Measurements from ENCODE around the gene CLEC11A.

The CLEC11A gene

DNA sequence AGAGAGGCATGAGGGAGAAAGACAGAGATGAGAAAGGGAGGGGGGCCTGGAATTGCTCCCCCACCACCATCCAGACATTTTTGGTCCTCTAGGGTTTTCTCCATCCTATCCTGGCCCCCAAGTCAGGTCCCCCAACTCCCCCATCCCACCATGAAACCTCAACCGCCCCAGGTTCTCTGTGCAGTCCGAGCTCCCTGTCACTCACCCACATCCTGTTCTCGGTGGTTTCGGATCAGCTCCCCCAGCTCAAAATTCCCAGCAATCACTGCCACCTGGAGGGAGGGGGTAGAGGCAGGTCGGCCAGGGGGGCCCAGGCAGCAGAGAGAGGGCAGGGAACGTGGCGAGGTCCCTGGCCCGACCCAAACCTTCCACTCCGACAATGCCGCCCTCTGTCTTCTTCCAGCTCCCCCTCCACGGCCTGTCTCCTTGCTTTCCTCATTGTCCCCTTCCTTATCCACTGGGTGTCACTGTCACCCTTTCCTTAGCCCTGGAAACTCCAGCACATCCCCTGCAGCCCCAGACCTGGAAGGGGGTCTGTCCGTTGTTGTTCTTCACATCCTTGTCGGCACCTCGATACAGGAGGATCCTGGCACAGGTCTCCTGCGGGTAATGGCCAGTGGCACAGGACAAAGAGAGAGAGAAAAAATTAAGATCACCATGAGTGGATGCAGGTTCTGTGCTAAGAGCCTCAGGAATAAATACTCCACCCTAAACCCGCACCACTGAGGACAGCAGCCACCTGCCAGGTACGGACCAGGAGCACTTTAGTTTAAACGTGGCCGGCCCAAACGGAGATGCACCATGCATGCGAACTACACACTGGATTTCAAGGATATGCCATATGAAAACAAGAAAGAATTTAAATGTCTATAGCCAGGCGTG, 19.0 kb upstream of the CLEC11A start:
- peak in 3 of 4 experiments; percentile 22 to 45 (median 28) for DNase-seq

DNA sequence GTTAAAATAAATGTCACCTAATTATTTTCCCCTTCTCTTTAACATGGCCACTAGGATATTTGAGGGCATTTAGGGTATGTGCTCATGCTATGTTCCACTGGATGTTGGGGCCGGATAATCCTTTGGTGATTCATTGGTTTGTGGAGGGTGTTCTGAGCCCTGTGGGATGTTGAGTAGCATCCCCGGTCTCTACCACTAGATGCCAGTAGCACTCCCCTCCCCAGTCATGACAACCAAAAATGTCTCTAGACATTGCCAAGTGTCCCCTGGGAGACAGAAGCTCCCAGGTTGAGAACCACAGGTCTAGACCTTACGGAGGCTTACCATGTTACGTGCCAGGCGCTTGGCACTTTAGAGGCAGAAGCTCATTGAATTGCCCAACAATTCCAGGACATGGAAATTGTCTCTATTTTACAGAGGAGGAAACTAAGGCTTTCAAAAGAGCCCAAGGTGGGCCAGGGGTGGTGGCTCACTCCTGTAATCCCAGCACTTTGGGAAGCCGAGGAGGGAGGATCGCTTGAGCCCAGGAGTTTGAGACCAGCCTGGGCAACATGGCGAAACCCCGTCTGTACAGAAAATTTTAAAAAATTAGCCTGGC, 17.6 kb upstream of the CLEC11A start:
- peak; percentile 54 to 71 (median 66) for DNase-seq

DNA sequence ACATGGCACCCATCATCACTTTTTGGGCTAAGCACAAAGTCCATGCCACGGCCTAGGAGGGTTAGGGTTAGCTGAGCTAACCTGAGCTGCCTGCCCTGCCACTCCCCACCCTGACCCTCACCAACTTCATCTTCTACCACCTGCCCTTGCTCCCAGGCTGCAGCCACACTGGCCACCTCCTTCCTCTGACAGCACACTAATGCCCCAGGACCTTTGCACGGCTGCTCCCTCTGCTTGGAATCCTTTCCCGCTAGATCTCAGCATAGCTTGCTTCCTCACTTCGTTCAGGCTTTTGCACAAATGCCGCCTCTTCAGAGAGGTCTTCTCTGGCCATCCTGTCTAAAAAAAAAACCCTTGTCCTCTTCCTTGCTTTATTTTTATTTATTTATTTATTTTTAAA, 16.8 kb upstream of the CLEC11A start:
- no peak for DNase-seq

DNA sequence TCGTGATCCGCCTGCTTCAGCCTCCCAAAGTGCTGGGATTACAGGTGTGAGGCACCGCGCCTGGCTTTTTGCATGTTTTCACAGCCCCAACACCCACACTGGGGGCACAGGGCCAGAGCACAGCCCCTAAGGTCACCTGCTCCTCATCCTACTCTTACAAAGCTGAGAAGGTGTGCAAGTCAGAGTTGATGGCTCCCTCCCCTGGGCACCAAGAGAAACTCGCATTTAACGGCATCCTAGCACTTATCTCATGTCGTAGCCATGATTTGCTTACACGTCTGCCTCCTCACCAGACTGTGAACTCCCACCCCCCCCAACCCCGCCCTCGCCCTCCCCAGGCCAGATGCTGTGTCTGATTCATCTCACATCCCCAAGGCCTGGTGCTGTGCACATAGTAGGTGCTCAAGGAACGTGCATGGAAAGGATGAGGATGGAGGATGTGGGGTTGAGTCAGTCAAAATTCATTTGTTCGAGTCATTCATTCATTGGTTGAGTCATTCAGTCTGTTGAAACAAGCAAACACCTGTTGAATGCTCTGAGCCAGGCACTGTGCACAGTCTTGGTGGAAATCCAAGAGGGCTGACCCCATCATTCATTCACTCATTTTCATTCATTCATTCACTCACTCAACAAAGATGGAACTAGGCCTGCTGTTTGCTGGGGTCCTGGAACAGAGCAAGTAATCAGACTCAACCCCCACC, 14.8 kb upstream of the CLEC11A start:
- DNase-seq: no peak

DNA sequence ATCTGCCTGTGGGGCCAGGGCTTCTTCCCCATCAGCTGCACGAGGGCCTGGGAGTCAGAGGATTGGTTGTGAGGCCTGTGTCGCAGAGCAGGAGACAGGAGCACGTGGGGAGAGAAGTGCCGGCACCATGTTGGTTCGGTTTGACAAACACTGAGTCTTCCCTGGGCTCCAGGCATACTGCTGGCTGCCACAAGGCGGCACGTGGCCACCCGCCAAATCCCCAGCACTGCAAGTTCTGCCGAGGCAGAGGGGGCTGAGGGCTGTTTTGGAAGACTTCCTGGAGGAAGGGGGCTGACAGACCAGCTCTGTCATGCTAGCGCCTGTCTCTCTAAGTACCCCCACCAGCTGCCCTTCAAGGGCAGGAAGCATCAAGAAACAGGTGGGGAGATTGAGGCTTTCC, 13.1 kb upstream of the CLEC11A start:
- no peak for DNase-seq

DNA sequence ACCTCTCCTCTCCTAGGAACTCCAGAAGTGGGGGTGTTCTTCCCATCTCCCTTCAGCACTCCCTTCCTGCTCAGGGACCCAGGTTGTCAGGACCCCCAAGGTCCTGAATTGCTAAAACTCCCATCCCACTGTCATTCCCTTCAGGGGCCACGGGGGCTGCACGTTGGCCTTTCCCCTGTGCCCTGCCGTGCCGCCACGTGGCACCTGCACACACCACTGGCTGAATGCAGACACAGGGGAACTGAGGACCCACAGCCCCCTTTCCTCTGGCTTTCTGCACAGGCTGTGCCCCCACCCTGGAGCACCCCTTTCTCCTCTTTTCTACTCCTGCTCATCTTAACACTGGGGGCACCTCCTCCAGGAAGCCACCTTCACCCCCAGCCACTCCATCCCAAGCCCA, 12.6 kb upstream of the CLEC11A start:
- DNase-seq: no peak

DNA sequence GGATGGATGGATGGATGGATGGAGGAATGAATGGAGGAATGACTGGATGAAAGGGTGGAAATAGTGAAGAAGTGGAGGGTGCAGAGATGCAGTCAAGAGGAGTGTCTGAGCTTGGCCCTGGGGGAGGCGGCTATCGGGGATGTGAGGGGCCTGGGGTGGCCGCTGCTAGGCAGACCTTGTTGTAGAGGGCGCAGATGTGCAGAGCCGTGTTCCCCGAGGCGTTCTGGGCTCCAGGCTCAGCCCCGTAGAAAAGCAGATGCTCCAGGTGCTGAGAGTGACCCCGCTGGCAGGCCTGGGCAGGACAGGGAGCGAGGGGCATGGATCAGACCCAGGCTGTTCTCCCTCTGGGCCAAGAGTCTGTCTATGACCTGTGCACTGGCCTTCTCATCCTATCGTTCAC, 12.0 kb upstream of the CLEC11A start:
- no peak for DNase-seq

DNA sequence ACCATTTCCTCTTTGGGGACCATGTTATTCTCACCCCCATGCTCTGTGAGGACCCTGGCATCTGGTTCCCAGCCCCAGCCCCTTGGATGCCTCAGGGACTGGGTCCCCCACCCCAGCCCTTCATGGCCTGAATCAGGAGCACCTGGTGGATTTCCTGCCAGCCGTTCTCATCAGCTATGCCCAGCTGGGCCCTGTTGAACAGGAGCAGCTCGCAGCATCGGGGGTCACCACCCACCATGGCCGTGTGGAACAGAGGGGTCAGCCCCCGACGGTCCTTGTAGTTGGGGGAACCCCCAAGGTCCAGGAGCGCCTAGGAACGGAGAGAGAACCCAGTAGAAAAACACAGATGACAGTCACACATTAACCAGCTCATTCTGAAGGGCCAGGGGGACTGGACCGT, 11.4 kb upstream of the CLEC11A start:
- no peak for DNase-seq

DNA sequence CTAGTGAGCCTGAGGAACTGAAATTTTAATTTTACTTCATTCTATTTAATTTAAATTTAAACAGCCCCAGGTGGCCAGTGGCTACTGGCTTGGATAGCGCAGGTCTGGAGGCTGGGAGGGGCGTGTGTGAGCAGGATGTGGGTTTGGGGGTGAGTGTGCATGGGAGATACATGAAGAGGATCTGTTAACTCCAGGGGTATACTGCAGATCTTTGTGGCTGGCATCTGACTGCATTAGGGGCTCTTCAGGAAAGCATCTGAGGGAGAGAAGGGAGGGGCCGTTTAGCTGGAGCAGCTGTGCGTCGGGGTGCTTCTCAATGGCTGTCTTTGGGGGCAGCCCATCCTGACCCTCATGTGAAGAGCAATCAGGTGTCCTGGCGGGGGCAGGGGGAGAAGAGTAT, 10.3 kb upstream of the CLEC11A start:
- no peak for DNase-seq

DNA sequence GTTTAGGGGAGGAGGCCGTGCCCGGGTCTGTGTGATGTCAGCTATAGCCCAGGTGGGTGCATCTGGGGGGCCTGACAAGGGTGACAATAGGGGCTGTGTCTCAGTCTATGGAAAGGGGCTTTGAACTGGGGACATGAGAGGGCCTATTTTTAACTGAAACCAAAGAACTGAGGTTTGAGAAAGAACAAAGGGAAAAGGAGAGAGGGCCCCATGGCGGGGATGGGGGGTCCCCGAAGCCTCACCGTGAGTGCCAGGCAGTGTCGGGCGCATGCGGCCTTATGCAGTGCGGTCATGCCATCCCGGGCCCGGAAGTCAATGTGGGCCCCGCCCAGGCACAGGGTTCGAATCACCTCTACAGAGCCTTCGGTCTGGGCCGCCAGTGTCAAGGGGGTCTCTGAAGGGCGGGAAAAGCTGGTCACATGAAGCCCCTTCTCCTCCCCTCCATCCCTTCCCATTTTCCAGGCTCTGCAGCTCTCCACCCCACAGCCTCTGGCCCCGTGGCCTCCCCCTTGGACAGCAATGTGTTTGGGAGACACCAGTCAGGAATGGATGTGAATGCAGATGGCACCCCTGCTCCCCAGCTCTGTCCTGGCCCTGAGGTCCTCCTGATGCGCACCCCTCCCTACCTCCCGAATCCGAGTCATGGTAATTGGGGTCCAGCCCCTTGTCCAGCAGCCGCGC, 9.5 kb upstream of the CLEC11A start:
- no peak for DNase-seq

DNA sequence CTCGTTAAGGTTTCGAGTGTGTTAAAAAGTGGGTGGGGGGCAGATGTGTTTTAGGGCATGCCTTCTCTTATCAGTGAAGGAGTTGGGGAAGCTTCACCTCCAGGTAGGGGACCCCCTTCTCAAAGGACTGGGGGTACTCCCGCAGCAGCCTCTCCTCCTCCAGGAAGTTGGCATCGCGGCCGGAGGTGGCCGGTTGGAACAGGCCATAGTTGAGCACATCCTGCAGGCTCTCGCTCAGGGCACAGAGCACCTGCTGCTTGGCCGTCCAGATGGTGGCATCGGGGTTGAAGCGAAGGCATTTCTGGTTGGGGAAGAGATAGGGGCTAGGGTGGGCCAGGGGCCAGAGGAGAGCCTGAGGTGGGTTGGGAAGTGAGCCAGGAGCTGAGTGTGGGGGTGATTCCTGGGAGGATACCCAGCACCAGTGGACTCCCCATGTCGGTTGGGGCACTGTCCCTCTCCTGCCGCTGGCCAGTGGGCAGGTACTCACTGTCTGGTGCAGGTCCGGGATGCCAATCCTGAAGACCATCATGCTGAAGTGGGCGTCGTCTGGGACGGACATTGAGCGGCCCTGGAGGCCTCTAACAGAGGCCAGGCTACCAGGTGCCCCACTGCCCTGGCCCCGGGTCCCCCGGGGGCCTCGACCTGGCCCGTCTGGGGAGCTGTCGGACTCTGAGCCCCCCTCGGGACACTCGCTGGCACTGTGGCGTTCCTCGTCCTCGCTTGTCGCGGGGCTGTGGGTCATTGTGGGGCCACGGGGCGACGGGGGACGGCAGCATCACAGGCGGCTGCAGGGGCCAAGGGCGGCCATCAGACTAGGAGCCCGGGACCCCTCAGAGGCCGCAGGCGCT, 6.8 kb upstream of the CLEC11A start:
- DNase-seq: no peak

DNA sequence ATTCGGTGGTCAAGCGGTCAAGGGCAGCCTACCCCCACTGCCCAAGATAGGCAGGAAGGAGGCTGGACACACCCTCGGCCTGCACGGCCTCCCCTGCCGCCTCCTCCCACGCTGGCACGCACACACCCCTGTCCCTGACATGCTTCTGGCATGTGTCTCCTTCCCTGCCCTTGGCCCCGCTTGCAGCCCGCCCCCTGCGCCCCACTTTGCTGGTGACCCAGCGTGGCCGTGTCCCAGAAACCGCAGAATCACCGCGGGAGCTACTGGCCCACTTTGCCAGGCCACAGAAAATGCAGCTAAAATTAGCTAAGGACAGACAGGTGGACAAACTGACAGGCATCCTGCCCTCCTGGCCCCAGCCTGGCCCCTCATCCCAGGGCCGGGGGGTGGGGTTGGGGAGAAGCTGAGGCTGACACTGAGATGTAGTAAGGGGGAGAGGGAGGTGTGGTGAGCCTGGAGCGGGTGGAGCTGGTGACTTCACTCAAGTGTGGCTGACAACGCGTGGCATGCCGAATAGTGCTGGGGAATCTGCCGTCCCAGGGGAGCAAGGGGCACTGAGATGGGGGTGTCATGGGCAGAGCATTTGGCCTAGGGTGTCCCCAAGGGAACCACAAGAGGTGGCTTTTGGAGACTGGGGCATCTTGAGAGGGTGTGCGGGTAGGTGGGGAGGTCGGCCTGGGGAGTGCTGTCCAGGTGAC, 6.0 kb upstream of the CLEC11A start:
- DNase-seq: no peak

DNA sequence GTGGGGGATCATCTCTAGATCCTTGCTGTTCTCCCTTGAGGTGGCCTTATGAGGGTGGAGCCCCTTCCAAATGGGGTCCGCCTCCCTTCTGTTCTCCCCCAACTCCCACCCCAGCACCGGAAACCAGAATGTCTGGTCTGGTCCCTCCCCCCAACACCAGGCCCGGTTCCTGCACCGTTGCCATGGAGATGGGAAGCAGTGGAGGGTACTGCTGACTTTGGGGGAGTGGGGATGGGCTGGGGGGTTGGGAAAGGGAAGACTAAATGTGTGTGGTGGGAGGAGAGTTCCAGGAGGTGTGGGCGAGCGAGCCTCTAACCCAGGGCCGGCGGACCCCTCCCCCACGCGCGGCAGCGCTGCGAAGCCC, 5.3 kb upstream of the CLEC11A start:
- no peak for DNase-seq

DNA sequence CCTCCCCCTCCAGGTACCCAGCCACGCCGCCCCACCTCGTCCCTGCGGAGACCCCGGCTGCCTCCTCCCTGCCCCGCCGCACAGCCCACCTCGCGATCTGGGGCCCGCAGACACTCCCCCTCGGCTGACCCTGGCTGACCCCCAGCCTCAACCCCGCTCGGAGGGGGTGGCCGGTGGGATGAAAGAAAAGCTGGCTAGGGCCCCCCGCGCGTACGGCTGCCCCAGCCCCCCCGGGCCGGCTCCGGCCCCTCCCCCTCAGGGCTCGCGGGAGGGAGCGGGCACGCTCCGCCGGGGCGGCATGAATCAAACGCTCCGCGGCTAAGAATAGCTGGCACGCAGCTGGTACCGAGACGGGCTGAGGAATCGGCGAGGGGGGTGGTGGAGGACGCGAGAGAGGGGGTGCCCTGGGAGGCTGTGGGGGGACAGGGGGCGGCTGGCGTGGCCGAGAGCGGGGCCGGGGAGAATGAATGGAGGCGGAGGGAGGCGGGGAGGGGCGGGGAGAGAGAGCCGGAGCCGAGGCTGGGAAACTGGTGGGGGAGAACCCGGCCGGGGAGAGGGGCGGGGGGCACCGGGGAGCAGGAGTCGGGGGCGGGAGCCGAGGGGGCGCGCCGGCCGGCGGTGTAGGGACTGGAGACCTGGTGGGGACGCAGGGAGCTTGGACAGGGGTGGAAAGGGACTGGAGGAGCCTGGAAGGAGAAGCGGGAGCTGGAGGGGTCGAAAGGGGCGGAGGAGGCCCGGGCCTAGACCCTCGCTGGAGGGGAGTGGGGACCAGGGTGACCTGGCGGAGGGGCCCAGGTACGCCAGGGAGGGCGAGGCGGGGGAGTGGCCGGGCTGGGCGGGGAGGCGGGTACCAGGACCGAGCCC, 4.7 kb upstream of the CLEC11A start:
- peak in 1 of 4 experiments; percentile 21 for DNase-seq

DNA sequence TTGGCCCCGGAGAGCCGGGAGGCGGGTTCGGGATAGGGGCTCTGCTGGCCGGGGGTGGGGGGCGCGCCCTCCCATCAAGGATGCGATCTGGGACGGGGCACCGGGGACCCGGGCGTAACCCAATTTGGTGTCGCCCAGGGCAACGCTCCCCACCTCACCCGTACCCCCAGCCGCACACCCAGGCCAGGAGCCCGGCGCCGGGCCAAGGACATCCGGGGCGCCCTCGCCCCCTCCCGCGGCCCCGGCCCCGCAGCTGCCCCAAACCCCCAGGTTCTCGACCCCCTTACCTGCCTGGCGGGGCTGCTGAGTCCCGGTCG, 4.1 kb upstream of the CLEC11A start:
- DNase-seq: no peak

DNA sequence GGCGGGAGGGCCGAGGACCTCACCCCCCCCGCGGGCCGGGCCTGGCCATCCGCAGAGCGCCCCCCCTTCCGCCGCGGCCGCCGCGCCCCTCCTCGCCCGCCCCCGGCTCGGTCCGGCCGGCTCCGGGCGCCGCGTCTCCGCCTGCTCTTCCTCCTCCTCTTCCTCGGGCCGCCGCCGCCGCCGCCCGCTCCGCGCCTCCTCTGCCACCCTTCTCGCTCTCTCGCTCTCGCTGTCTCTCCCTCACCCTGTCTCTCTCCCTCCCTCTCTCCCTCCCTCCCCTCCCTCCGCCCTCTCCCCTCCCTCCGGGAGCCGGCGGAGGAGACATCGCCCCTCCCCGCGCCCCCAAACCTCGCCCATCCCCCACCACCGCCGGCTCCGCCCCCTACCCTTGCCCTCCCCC, 3.6 kb upstream of the CLEC11A start, which contains the start of gene SHANK1:
Gene SHANK1 (minus strand): TSS at position 237 of the 400 bp plus-strand sequence. CDS start 2,883 bp downstream, outside the sequence.
- no peak for DNase-seq

DNA sequence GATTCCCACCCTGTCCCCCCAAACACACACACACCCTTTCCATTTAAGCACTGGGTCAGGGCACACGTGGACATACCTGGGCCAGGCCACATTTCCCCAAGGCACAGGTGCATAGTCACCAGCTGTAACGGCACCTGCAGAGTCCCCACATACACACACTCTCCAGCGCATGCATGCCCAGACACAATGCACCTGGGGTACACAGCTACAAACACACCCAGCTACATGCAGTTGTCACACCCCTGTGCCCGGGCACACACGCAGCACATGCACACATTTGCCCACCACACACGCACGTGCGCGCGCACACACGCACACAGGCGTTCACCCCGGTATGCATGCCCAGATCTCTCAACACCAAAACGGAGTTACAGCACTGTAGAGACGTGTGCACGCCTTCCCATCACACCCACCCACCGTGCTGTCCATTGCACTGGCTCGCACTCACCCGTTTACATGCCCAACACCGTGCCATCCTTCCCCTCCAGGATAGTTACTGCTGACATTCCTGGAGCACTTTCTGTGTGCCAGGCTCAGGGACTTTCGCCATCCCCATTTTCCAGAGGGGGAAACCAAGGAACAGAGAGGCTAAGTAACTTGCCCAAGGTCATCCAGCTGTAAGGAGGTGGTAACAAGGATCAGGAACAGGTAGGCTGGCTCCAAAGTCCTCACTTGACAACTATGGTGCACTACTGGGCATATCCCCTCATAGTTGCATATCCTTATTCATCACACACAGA, 2.8 kb upstream of the CLEC11A start:
- no peak for DNase-seq

DNA sequence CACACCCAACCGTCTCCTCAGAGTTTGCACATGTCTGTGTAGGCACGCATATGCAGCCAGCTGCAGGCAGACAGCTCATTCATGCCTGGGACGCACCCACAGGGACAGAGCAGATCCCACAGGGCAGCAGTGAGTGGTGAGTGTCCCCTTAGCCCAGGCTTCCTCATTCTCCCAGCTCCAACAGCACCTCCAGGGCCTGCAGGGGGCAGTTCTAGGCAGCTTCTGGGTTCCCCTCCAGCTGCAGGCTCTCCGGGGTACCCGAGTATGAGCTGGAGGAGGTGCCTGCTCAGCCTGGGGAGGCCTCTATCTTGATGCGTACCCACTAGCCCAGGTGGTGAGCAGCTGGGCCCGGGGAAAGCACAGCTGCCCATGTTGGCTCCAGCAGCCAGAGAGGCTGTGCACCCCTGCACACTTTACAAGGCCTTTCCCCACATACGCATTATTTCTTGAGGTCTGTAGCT, 2.2 kb upstream of the CLEC11A start:
- DNase-seq: peak; percentile 47 to 74 (median 66)

DNA sequence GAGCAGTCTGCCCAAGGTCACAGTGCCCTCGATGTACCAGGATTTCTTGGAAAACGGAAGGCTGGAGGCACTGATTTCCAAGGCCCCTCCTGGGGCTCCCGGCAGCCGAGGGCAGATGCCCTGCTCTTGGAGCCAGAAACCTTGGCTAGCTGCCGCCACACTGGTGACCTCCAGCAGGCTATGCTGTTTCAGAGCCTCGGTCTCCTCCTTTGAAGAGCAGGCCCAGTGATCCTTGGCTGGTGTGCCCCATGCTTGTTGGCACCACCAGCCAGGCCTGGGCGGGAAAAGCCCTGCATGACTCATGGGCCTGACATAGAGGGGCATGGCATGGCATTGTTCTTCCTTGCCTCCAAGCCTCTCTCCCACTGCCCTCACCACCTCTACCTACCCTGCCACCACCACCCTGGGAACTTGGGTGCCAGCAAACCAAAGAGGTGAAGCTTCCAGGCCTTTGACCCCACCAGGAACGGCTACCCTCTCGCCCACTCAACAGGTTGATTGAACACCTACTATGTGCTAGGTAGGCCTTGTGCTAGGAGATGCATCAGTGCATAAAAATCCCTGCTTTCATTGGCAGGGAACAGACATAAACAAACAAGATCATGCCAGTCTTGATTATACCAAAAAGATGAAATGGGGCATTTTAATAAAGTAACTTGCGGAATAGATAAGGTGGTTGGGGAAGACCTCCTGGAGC, 1.6 kb upstream of the CLEC11A start:
- DNase-seq: no peak

All from suppressor macrophage (primary cell).